SK-N-SH treated with all-trans-retinoic acid at 6 μM for 48 hours (cell line): Measurements from ENCODE around the gene CACNB4.

ENCODE experiments used
- ARNTL ChIP-seq: fragments of 450-650 bp; formaldehyde crosslinking; IDR thresholded peaks from 2 replicates; pipeline ENCODE4 v1.5.0; 2020; ENCODE audit warnings: low read depth, mild to moderate bottlenecking, moderate library complexity, borderline replicate concordance
- BACH2 ChIP-seq: fragments of 250-450 bp; sonication (Bioruptor Pico); IDR thresholded peaks from 2 replicates; pipeline ENCODE4 v1.9.0; 2021; ENCODE audit warnings: mild to moderate bottlenecking, borderline replicate concordance
- CSRNP3 ChIP-seq: fragments of 250-450 bp; sonication (Bioruptor Pico); IDR thresholded peaks from 2 replicates; pipeline ENCODE4 v1.5.1; 2021; ENCODE audit warnings: mild to moderate bottlenecking, moderate library complexity
- ESRRG ChIP-seq: fragments of 250-450 bp; sonication (Bioruptor Pico); IDR thresholded peaks from 2 replicates; pipeline ENCODE4 v1.6.1; 2021; ENCODE audit warnings: mild to moderate bottlenecking
- OSR1 ChIP-seq: fragments of 250-450 bp; sonication (Bioruptor Pico); IDR thresholded peaks from 2 replicates; pipeline ENCODE4 v1.8.0; 2022; ENCODE audit warnings: moderate library complexity, mild to moderate bottlenecking, inconsistent platforms
- PATZ1 ChIP-seq: fragments of 250-450 bp; sonication (Bioruptor Pico); IDR thresholded peaks from 2 replicates; pipeline ENCODE4 v1.8.0; 2020; ENCODE audit warnings: mild to moderate bottlenecking, moderate library complexity, borderline replicate concordance
- SNAI2 ChIP-seq: fragments of 250-450 bp; sonication (Bioruptor Pico); IDR thresholded peaks from 2 replicates; pipeline ENCODE4 v1.5.0; 2020; ENCODE audit warnings: mild to moderate bottlenecking, moderate library complexity
- TSHZ2 ChIP-seq: fragments of 250-450 bp; sonication (Bioruptor Pico); IDR thresholded peaks from 2 replicates; pipeline ENCODE4 v1.5.0; 2020; ENCODE audit warnings: mild to moderate bottlenecking, moderate library complexity
- ZNF565 ChIP-seq: fragments of 450-650 bp; formaldehyde crosslinking; conservative IDR thresholded peaks from 2 replicates; pipeline ENCODE4 v1.5.0; 2020; ENCODE audit warnings: low read depth, mild to moderate bottlenecking, moderate library complexity

GRCh38 chr2:152050915-152051314, 47.9 kb downstream of the CACNB4 start:
- no peak for TF ChIP-seq CSRNP3 (CRISPR knock-in tag)
- no peak for TF ChIP-seq PATZ1 (CRISPR knock-in tag)
- TF ChIP-seq ARNTL (CRISPR knock-in tag) = no peak
- TF ChIP-seq OSR1 = no peak
- TF ChIP-seq TSHZ2 (CRISPR knock-in tag) = no peak
- no peak for TF ChIP-seq ZNF565 (CRISPR knock-in tag)
- TF ChIP-seq BACH2 (CRISPR knock-in tag) = no peak
- TF ChIP-seq SNAI2 (CRISPR knock-in tag) = no peak
- TF ChIP-seq ESRRG = no peak
